Activated gamma-delta T cell treated with anti-CD3 and anti-CD28 coated beads, Interleukin-2, amount 50 U/mL, for 16 hours (primary cell): ENCODE results near the gene SREBF2.
"Not testable (repeated sequence)": the region's sequence is repeated elsewhere in the genome, so short reads cannot be mapped to it uniquely, and the experiment has no call there.

Experiments
- DNase-seq: peaks from one replicate; pipeline ENCODE4 v3.0.0-alpha.2; 2020; ENCODE audit warnings: low read depth

Gene SREBF2

GRCh38 chr22:41842996-41843970 lies 10.4 kb downstream of the SREBF2 start:
- no peak for DNase-seq

DNA sequence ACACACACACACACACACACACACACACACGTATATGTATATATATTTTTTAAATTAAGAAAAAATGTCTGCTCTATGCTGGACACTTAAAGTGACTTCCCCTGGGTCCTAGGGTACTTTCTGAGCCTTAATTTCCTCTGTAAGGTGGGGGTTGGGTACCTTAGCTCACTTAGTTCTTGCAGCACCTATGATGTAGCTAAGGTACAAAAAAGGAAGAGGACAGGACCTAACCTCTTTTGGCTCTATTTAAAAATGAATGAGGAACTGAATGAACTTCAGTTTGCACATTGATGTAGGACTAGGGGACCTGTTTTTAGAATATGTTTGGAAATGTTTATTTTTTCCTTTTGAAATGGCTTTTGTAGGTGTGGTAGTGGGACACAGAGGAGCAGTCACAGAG lies 11.1 kb downstream of the SREBF2 start:
- DNase-seq: no peak

DNA sequence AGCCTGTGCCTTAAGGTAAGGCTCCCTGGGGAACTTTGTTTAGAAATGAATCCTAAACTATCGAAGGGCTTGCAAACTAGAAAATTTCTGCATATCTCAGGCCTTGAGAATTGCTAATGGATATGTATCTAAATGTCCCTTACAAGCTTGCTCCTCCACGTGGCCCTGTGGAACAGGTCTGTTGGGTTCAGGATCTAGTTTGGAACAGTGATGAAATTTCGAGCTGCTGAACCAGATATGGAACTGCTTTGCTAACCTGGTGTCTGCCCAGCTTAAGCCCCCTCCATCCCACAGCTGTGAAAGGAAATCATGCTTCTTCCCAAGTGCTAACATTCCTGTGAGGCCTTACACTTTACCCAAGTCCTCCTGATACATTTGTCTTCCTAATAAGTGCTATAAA lies 11.6 kb downstream of the SREBF2 start:
- DNase-seq: no peak

DNA sequence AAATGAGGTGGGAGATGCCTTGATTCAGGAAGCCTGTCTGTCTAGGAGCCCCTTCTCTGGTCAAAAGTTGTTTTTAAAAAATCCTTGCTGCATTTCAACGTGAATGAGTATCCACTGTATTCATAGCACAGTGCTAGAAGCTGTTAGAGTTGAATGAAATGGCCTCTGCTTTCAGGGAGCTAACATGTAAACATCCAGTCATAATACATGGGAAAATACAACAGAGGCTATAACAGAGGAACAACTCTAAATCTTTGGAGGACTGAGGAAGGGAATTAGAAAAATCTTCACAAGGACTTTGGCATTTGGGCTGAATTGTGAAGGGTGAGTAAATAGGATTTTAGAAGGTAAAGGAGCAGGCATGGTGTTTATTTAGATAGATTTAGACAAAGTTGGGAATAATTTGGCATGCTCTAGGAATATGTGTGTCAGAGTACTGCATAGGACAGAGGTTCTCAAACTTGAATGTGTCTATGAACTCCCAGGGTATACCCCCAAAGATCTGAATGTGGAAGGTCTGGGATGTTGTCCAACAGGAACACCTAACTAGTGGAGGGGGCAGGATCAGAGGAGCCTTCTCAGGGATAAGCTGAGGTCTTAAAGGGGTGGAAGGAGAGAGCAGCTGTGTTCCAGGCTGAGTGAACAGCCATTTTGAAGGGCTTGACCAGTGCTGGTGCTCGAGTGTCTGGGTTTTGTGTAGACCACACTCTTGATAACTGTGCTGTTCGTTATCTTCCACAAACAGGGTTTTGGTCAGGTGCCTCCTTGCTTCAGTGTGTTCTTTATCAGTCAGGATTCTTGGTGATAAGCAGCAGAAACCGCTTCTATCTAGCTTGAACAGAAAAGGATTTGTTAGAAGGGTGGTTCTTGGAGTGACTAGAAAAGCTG lies 12.7 kb downstream of the SREBF2 start:
- DNase-seq: no peak

DNA sequence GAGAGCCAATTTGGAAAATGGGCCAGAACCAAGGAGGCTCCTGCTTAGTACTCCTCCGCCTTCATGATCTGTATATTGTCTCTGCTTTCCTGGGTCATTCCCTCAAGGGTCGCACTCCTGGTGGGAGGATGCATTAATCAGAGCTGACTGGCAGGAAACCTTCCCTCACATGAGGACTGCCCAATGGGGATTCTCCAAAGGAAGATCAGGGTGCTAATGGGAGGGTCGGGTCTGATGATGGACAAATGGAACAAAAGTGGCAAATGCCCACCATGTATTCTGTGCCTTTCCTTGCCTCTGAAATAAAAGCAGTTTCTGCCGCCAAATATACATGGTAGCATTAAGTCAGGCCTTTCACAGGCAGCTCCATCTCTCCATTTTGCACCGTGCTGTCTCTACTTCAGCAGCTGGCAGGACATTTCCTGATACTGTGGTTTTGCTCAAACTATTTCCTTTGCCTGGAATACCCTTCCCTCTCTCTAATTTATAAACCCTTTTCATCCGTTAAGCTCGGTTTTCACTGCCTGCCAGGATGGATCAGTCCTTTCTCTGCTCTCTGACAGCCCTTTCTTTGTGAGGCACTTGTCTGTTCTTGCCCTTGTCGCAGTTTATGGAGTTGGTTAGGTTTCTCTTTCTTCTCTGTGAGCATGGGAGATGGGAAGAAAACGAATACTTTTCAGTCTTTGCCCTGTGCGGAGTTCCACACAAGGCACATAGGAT lies 13.5 kb downstream of the SREBF2 start:
- DNase-seq: no peak

- DNase-seq: no peak
These were observed 14.4 kb downstream of the SREBF2 start for GRCh38 chr22:41847300-41847699.

DNA sequence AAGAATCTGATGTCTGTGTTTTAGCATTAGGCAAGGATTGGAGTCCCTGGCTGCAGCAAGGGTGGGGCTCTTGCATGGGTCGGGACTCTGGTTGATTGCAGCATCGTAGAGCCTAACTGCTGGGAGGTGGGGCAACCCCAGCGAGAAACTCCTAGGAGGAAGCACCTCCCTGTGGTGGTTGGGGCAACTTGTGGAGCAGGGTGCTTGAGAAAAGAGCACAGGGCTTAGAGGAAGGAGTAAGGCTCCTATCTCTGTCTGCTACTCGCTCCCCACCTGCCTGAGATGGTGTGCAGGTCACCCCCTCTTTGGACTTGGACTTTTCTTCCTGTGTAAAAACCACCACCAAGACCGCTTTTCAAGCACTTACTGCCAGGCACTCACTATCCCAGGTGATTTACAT lies 15.6 kb downstream of the SREBF2 start:
- DNase-seq: no peak

GRCh38 chr22:41856469-41856868 lies 23.6 kb downstream of the SREBF2 start:
- DNase-seq: no peak

DNA sequence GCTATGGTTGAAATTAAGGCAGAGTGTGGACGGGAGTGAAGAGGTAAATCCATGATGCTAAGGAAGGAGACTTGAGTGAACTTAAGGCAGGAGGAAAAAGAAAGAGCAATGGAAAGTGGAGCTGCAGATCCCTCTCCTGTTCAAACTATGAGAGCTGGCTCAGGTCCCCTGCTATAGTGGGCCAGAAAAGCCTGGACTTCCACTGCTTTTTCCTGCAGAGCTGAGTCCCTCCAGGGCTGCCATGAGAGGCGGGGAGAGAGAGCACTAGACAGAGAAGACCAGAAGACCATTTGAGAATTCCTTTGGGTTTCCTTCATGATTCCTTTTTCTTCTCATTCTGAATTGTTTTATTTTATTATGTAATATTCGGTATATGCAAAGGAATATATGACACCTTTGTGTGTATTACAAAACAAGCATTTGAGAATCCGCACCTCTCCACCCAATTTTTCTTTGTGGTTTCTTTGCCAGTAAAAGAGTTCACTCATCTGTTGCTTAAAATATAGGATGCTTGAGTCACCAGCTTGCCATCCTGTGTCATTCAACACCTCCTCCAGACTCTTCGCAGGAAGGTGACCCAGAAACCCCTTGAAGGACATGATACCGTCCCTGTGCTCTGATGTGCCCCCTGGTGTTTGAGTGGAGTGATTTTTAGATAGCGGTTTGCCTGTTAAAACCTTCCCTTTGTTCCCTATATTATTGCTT lies 24.4 kb downstream of the SREBF2 start:
- peak; percentile 76 for DNase-seq

GRCh38 chr22:41857860-41858199 lies 24.9 kb downstream of the SREBF2 start:
- DNase-seq: no peak

DNA sequence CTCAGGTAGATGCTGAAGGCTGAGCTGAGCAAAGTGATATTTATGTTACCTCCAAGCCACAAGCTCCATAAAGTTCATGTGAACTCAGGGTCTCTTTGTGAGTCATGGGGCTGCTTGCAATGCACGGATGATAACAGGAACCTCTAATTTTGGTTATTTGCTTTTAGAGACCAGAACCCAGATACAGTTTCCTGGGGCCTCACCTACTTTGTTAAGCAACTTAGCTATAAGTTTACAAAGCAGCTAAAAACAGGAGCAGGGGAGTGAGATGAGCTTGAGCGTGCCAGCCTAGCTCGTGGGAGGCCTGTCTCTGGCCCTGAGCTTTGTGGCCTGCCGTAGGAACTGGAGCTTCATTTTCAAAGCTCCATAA lies 29.2 kb downstream of the SREBF2 start:
- peak; percentile 36 for DNase-seq

DNA sequence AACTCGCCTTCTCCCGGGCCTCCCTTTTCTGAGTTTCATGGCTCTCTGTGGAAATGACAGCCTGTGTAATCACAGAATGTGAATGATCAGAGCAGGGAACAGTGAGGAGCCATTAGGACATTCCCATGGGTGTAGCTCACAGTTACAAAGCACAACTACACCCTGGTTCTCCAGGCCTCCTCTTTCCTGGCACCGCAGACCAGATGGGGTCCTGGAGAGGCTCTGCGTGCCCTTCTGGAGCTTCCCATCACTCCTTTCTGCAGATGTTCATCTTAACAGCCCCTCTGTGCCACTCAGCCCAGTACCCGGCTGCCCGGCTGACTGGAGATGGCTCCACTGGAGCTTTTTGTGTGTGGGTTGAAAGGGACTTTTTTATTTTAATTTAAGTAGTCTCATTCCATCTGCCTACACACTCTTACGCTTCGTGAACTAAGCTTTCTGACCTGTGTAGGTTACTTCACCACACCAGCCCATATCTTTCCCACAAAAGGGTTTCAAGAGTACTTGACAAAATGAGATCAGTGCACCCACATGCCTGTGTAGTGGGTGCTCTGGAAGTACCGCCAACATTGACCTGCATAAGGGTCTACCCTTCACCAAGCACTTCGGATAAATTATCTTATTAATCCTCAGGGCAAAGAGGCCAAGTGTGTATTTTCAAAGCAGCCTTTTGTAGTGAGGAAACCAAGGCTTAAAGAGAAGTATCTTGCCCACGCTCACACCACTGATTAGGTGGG lies 29.8 kb downstream of the SREBF2 start:
- peak; percentile 33 for DNase-seq

DNA sequence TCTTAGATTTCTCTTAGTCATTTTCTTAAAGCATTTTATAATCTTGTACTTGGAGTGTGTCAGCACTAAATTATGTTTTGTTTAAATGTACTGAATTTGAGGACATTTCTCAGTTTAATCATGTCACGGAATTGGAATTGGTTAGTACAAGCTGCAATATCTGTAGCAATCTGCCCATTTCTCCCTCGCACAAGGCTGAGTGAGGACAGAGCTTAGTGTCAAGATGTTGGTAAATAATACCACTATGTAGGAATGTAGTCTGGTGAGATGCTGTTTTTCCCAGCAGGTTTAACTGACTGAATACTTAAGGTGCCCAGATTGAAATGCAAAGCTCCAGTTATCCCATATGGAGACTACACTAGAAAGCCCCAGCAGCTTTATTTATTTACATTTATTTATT lies 30.6 kb downstream of the SREBF2 start:
- no peak for DNase-seq

GRCh38 chr22:41868556-41868955 lies 35.7 kb downstream of the SREBF2 start:
- no peak for DNase-seq

- DNase-seq: not testable (repeated sequence)
These were observed 37.2 kb downstream of the SREBF2 start for GRCh38 chr22:41870081-41870480.

DNA sequence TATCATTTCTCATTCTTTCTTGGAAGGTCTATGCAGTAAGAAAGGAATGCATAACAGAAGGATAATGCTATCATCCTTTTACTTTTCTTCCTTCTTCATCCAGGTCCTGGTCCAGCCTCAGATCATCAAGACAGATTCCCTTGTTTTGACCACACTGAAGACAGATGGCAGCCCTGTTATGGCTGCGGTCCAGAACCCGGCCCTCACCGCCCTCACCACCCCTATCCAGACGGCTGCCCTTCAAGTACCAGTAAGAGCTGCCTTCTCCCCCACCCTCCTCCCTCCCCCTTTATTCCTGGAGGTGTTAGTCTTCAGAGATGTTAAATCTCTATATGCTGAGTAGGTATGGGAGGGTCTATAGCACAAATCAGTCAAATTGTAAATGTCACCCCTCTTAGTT lies 37.9 kb downstream of the SREBF2 start:
- no peak for DNase-seq

DNA sequence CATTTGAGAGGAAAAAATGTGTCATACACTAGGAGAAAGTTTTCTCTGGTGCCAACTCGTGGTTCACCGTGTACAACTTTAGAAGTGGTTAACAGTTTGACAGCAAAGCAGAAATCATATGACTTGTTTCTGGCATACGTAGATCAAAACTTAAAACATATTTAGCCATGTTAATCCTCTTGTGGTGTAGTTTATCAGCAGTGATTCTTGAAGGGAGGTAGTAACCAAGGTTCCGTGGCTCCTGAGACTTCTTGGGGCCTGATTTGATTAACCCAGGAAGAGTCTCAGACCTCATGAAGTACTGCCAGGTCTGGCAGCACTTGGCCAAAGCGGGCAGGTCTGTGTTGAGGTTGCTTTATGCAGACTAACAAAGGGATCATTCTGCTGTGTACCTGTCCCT lies 40.5 kb downstream of the SREBF2 start:
- no peak for DNase-seq

- DNase-seq: no peak
These were observed 41.2 kb downstream of the SREBF2 start for GRCh38 chr22:41874090-41874489.

DNA sequence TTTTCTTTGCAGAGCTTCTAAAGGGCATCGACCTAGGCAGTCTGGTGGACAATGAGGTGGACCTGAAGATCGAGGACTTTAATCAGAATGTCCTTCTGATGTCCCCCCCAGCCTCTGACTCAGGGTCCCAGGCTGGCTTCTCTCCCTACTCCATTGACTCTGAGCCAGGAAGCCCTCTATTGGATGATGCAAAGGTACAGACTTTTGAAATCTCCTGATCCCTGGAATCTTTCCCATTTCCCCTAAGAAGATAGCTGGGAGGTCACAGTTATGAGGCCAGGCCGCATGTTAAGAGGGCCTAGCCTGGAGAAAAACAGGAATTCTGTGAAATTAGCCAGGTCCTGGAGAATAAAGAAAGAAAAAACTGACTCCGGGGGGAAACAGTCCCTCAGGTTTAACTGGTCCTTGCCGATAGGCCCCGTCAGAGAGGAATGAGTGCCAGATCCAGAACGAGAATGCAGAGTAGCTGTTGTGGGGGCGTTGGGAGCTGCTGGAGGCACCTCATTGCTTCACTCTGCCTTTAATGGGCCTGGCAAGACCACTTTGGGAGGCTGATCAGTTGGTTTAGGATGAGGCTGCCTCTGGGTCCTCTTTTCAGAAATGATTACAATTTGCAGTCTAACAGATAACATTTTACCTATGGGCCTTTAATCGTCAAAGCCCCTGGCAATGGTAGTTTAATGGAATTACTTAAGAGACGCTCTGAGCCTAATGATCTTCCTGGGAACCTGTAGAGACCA lies 42.8 kb downstream of the SREBF2 start:
- no peak for DNase-seq

- DNase-seq: no peak
These were observed 43.4 kb downstream of the SREBF2 start for GRCh38 chr22:41876275-41876674.
